ENCODE measurements around the gene TAF4B.
"Not testable (repeated sequence)": the region's sequence is repeated elsewhere in the genome, so short reads cannot be mapped to it uniquely, and the experiment has no call there.

Gene TAF4B, protein sequence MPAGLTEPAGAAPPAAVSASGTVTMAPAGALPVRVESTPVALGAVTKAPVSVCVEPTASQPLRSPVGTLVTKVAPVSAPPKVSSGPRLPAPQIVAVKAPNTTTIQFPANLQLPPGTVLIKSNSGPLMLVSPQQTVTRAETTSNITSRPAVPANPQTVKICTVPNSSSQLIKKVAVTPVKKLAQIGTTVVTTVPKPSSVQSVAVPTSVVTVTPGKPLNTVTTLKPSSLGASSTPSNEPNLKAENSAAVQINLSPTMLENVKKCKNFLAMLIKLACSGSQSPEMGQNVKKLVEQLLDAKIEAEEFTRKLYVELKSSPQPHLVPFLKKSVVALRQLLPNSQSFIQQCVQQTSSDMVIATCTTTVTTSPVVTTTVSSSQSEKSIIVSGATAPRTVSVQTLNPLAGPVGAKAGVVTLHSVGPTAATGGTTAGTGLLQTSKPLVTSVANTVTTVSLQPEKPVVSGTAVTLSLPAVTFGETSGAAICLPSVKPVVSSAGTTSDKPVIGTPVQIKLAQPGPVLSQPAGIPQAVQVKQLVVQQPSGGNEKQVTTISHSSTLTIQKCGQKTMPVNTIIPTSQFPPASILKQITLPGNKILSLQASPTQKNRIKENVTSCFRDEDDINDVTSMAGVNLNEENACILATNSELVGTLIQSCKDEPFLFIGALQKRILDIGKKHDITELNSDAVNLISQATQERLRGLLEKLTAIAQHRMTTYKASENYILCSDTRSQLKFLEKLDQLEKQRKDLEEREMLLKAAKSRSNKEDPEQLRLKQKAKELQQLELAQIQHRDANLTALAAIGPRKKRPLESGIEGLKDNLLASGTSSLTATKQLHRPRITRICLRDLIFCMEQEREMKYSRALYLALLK

GRCh38 chr18:26226229-26227050, at the start of gene TAF4B:
Gene TAF4B, plus strand, starts transcription at chr18:26226445. Its CDS starts 489 bp downstream, at chr18:26226934.
- peak; percentile 74 for DNase-seq (ENCODE audit: low spot score)

GRCh38 chr18:26181343-26181826, 44.9 kb upstream of the TAF4B start:
- no peak for DNase-seq (ENCODE audit: low spot score)

- no peak for DNase-seq (ENCODE audit: low spot score)
Measured at GRCh38 chr18:26183395-26184112, 42.7 kb upstream of the TAF4B start.

GRCh38 chr18:26185267-26185666, 41.0 kb upstream of the TAF4B start:
- peak; percentile 14 for DNase-seq (ENCODE audit: low spot score)

DNA sequence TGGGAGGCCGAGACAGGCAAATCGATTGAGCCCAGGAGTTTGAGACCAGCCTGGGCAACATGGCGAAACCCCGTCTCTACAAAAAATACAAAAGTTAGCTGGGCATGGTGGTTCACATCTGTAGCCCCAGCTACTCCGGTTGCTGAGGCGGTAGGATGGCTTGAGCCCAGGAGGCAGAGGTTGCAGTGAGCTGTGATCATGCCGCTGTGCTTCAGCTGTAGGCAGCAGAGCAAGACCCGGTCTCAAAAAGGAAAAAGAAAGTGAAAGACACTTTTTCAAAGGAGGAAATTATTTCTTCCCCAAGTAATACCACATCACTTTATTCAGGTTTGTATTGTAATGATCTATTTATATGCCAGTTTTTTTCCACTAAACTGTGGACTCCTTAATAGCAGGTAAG, 35.7 kb upstream of the TAF4B start:
- DNase-seq (ENCODE audit: low spot score) = no peak

DNA sequence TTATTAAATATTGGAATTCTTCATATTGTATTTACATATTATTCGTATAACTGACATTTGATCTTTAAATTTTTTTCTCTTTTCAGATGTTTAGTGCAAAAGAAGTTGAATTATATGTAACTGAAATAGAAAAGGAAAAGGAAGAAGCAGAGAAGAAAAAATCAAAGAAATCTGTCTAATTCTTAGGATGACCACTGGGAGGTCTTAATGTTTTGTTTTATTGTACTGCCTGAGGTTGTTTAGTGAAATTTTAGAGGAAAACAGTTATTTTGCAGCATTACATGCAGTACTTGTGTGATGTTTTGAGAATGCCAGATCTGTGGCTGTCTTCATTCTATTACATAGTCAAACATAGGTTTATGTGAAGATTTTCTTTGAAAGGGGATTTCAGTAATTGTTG, 34.0 kb upstream of the TAF4B start:
- no peak for DNase-seq (ENCODE audit: low spot score)

DNA sequence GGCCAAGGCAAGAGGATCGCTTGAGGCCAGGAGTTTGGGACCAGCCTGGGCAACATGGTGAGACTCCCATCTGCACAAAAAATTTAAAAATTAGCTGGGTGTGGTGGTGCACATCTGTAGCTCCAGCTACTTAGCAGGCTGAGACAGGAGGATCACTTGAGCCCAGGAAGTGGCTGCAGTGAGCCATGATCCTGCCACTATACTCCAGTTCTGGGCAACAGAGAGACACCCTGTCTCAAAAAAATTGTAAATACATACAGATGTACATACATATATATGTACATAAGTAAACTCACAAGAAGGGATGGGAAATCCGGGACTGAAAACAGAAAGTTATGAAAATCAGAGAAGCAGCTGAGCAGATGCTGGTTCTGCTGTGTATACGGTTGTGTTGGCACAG, 29.6 kb upstream of the TAF4B start:
- no peak for DNase-seq (ENCODE audit: low spot score)

GRCh38 chr18:26202001-26202400, 24.2 kb upstream of the TAF4B start:
- DNase-seq (ENCODE audit: low spot score) = not testable (repeated sequence)

DNA sequence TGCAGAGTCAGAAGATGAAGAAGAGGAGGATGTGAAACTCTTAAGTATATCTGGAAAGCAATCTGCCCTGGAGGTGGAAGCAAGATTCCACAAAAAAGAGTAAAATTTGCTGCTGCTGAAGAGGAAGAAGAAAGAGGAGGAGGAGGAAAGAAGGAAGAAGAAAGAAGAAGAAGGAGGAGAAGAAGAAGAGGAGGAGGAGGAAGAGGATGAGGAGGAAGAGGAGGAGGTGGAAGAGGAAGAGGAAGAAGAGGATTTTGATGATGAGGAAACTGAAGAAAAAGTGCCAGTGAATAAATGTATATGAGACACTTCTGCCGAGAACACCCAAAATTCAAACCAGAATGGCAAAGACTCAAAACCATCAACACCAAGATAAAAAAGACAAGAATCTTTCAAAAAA, 20.9 kb upstream of the TAF4B start:
- DNase-seq (ENCODE audit: low spot score) = no peak

GRCh38 chr18:26206488-26206887, 19.8 kb upstream of the TAF4B start:
- DNase-seq (ENCODE audit: low spot score) = no peak

- DNase-seq (ENCODE audit: low spot score) = no peak
Measured at GRCh38 chr18:26207937-26208336, 18.3 kb upstream of the TAF4B start.

DNA sequence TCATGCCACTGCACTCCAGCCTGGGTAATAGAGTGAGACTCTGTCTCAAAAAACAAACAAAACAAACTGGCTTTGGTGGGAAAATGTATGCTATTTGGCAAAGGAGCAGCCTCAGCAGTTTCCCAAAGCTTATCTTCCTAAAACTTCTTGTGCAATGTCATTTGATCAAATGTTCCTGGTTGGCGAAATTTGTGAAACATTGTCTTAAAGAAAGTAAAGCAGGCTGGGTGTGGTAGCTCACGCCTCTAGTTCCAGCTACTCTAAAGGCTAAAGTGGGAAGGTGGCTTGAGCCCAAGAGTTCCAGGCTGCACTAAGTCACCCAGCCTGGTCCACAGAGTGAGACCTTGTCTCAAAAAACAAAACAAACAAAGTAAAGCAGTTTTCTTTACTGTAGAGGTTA, 17.3 kb upstream of the TAF4B start:
- no peak for DNase-seq (ENCODE audit: low spot score)

- DNase-seq (ENCODE audit: low spot score) = no peak
Measured at GRCh38 chr18:26210147-26210546, 16.1 kb upstream of the TAF4B start.

- no peak for DNase-seq (ENCODE audit: low spot score)
Measured at GRCh38 chr18:26215247-26215970, 10.8 kb upstream of the TAF4B start.

DNA sequence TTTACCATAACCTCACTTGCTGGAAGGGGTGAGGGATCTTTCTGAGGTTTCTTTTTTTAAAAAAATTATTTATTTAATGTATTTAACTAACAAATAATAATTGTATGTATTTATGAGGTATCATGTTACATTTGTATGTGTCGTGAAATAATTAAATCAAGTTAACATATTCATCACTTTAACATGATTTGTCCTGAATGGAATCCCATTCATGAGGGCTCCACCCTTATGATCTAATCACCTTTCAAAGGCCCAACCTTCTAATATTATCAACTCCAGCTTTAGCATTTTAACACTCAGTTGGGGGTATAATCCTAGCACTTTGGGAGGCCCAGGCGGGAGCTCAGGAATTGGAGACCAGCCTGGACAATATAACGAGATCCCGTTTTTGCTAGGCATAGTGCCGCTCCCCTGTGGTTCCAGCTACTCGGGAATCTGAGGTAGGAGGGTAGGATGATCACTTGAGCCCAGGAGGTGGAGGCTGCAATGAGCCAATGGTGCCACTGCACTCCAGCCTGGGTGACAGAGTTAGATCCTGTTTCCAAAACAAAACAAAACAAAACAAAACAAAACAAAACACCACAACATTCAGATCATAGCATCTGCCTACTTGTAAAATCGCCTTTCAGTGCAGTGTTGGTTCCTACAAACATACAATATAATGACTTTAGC, 1.1 kb upstream of the TAF4B start:
- DNase-seq (ENCODE audit: low spot score) = peak; percentile 1

GRCh38 chr18:26225915-26226228, 373 bp upstream of the TAF4B start:
- DNase-seq (ENCODE audit: low spot score) = no peak

DNA sequence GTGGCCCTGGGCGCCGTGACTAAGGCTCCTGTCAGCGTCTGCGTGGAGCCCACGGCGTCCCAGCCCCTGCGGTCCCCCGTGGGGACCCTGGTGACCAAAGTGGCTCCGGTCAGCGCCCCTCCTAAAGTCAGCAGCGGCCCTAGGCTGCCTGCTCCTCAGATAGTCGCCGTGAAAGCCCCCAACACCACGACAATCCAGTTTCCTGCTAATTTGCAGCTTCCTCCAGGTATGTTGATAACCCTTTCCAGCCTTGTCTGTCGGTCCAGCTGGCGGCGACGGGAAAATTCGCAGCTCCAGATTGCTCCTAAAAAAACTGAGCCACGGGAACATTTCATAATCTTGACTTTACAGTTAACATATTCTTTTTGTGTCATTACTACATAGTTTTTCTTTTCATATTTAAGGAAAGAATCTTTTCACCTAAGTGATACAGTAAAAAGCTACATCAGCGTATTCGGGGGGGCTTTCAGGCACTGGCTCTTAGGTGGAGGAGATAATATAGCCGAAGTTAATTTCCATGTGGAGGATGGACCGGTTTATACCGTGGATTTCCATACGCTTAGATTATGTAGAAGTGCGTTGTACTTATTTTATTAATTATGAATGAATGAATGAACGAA, 916 bp downstream of the TAF4B start:
- DNase-seq (ENCODE audit: low spot score) = peak; percentile 10

- DNase-seq (ENCODE audit: low spot score) = no peak
Measured at GRCh38 chr18:26228562-26229260, 2.5 kb downstream of the TAF4B start.

DNA sequence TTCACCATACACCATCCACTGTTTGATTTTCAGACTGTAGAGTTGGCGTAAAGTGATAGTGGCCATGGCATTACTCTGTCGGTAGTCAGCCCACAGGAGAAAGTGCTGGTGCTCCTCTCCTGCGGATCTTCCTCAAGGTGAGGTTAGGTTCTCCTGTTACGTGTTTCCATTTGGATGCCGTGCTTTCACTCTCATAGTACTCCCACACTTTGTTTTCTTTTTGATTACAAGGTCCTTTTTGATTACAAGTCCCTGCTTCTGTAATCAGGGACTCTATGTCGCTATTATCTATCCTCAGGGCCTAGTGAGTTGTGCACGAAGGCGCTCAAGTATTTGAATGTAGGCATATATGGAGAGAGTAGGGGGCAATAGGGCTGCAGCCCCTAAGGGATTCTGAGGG, 4.3 kb downstream of the TAF4B start:
- DNase-seq (ENCODE audit: low spot score) = no peak
